ENCODE measurements around the gene GLIPR1L1.
"Not testable (repeated sequence)": the region's sequence is repeated elsewhere in the genome, so short reads cannot be mapped to it uniquely, and the experiment has no call there.

- TF ChIP-seq CTCF, POLR2A (IDR thresholded peaks at IDR 0.05): not testable (repeated sequence)
Measured at GRCh38 chr12:75346215-75346614, 11.7 kb downstream of the GLIPR1L1 start.

Data from stomach (tissue), 4 donors.